GM21528 (cell line): Measurements from ENCODE around the gene HSF2.
A peak's percentile ranks its signal among the peaks of the same experiment; 100 is the strongest.
"Not testable (repeated sequence)": the region's sequence is repeated elsewhere in the genome, so short reads cannot be mapped to it uniquely, and the experiment has no call there.

ENCODE experiments used
- ATAC-seq: cut with Tn5 transposase; IDR thresholded peaks from one replicate; pipeline ENCODE4 v1.9.1; 2021; ENCODE audit warnings: mild to moderate bottlenecking, moderate library complexity; ENCODE audit not compliant: unreplicated experiment, low FRiP score

The HSF2 gene

DNA sequence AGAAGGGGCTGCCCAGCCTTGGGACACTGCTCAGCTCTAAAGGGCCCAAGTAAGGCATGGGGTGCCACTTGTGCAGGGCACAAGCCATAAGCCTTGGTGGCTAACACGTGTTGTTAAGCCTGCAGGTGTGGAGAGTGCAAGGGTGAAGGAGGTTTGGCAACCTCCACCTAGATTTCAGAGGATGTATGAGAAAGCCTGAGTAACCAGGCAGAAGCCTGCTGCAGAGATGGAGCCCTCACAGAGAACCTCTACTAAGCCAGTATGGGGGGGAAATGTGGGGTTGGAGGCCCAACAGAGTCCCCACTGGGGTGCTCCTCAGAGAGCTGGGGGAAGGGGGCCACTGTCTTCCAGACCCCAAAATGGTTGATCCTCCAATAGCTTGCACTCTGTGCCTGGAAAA, 39.5 kb downstream of the HSF2 start:
- ATAC-seq: no peak

DNA sequence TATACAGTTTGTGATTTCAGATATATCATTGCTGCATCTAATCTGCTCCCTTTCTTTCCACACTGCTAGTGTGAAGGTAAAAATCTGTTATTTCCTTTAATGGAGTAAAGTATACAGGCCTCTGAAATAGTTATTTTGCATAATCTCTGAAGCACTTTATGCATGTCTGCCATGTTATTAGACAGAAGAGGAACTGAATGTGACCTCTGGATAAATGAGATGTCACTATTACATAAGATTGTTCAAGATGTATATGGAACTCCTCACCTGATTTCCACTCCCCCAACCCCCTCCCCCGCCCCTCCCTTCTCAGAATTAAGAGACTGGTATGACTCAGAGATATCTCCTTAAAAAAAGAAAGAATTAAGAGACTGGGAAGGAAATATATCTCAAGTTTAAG, 45.8 kb downstream of the HSF2 start:
- ATAC-seq: no peak

DNA sequence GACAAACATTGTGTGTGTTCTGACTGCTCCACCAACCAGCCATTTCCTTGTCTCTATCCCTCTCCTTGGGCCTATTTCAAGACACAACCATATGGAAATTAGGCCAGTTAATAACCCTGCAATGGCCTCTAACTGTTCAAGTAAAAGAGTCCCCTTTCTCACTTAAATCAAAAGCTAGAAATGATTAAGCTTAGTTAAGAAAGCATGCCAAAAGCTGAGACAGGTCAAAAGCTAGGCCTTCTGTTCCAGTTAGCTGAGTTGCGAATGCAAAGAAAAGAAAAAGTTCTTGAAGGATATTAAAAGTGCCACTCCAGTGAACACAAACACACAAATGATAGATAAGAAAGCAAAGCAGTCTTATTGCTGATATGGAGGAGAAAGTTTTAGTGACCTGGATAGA, 49.6 kb downstream of the HSF2 start:
- ATAC-seq: no peak

DNA sequence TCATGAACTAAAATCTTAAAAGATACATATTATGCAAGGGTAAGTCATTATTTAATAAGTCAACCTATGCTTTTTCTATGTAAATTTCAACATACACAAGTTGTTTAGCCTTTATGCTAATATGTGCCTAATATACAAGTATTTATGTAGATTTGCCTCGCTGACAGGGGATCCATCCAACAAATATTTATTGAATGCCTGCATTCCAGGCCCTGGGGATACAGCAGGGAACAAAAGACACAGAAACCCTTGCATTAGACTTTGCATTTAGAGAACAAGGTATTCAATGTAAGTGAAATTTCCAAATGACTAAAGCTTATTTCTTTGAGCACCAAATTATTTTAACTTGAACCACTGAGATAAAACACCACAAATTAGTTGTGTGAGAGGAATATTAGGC, 53.1 kb downstream of the HSF2 start:
- no peak for ATAC-seq

DNA sequence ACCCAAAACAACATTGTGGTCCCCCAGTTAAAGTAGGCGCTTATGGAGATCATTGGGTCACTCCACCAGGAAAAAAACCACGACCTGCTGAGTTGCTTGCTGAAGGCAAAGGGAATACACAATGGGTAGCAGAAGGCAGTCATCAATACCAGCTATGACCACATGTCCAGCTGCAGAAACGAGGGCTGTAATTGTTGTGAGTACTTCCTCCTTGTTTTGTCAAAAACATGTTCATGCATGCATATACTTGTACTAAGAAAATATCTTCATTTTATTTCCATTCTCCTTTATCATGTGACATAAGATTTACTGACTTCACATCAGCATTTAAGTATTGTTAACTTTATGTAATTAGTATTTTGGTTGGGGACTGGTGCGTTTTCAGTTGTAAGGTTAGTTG, 55.2 kb downstream of the HSF2 start:
- no peak for ATAC-seq

DNA sequence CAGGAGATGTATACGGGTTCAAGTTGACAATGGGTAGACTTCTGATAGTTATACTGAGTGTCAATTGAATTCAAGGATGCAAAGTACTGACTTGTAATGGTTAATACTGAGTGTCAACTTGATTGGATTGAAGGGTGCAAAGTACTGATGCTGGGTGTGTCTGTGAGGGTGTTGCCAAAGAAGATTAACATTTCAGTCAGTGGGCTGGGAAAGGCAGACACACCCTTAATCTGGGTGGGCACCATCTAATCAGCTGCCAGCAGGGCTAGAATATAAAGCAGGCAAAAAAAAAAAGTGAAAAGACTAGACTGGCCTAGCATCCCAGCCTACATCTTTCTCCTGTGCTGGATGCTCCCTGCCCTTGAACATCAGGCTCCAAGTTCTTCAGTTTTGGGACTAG, 55.7 kb downstream of the HSF2 start:
- not testable (repeated sequence) for ATAC-seq

DNA sequence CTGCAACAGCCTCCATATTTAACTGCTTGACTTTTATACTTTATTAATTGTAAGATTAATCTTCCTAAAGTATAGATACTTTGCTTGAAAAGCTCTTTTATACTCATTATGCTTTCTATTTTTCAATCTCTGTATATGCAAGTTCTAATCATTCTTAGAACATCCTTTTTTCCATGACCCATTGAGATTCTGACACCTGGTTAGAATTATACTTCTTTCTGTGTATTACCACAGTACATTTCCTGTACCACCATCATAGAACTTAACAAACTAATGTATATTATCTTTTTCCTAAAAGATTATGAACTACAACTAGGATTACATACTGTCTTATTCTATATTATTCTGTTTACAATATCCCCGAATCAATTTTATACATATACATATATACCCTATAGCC, 58.6 kb downstream of the HSF2 start:
- no peak for ATAC-seq

DNA sequence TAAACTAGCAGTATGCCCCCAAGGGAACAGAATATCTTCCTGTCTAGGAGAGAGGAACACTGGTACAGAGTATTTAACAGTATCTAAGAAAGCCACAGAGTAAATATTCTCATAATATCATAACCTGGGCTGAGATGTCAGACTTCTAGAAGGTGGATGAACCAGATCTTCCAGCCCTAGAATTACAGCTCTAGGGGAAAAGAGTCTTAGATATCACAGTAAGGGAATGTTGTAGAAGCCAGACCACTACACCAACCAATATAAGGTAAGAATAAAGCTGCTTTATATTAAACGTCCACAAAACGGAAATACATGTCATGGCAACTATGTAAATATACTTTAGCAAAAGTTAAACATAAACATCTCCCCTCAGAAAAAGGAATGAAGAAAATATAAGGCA, 59.8 kb downstream of the HSF2 start:
- ATAC-seq: no peak

DNA sequence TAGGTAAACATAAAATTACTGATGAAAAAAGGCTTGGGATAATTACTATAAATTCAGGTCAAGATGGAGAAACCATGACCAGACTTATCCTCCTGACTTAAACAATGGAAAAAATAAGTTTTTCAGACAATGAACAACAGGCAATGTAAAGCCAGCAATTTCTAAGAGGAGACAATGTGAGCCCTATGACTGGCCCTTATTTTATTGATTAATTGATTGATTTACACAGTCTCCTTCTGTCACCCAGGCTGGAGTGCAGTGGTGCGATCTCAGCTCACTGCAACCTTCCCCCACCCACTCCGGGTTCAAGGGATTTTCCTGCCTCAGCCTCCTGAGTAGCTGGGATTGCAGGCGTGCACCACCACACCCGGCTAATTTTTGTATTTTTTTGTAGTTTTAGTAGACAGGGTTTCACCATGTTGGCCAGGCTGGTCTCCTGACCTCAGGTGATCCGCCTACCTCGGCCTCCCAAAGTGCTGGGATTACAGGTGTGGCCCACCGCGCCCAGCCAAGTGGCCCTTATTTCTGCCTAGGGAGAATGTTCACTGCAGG, 60.5 kb downstream of the HSF2 start:
- ATAC-seq: not testable (repeated sequence)

DNA sequence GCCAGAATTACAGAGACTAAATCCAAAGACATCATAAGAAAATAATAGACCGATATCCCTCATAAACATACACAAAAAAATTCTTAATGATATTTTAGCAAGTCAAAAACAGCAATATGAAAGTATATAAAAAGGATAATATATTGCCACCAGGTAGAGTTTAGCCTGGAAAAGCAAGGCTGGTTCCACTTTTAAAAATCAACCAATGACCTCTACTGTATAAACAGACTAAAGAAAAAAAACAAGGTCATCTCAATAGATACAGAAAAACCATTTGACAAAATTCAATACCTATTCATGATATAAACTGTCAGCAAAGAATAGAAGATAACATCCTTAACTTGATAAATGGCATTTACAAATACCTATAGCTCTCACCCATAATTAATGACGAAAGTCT, 62.4 kb downstream of the HSF2 start:
- ATAC-seq: no peak

DNA sequence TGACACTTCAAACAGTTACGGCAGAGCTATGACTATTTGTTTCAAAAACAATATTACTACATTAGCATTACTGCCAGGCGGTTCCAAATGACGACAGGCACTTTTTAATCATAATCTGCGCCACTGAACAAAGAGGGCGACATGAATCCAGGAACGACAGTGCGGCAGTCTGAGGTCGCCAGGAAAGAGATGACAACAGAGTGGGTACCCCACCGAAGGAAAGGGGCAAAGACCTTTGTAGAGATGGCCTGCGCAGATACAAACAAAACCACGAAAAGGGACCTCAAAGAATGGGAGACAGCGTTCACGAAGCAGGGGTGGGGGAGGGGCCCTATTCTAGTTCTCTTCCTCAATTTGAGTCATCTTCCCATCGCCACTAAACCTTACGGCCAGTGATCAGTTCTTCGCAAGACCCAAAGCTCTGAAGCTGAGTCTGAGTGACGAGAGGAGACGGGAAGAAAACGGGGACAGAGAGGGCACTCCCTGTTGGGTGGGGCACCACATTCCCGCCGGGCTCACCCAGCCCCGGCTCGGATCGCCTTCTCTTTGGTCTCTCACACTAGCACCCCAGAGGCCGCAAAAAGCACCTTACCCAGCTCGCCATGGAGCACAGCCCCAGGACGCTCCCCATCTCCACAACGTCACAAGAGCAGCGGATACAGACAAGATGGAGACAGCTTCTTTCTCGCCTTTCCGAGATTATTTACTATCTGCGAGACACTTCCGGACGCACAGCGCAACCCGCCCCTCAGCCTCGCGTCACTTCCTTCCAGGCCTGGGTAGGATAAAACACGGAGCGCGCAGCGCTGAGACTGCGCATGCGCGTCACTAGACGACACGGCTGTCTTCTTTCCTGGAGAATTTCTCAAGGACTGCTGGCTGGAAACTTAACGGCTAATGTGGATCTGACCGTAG, 71.9 kb downstream of the HSF2 start, which contains the start of gene SERINC1:
Gene SERINC1 (minus strand): TSS at position 701 of the 915 bp plus-strand sequence. CDS start 70 bp downstream, at position 631.
- peak; percentile 100 for ATAC-seq

DNA sequence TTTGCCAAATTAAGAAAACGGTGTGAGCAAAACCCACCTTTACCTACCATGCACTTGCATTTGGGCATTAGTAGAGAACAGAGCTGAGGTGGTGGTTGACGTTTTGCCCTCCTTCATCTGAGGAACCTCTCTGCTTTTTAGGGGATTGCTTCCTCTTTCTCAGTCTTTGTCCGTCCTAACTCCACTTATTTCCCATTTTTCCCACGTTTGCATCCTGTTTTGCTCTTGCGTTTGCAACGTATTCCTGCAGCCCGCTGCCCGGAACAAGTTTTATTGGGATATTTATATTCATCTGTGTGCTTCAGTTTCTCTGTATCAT, 72.5 kb downstream of the HSF2 start:
- peak; percentile 61 for ATAC-seq

DNA sequence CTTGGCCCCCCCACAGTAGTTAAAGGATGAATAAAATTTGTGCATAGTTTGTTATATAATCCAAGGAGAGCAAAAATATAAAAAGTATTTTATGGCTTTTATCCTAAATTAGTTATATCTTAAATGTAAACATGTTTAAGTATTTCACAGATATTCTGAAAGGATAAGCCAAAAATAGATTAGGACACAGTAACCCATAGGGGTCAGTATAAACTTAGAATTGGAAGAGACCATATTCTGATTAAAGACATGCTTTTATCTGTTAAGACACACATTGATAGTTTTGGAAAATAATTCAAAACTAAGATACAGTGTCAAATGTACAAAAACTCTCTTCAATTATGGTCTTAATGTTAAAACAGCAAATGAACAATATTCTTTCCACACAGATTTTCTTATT, 76.7 kb downstream of the HSF2 start:
- ATAC-seq: no peak

DNA sequence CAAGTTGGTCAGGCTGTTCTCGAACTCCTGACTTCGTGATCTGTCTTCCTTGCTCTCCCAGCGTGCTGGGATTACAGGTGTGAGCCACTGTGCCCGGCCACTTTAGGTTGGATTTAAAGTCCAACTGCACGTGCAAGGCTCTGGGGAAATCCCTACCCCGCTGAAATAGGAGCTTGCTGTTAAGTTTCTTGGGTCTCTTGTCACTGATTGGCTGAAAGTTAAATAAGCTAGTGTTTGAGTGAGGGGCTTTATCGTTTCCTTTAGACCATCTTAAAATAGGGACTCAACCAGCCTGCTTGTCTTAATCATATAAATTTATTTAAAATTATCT, 83.3 kb downstream of the HSF2 start:
- no peak for ATAC-seq
